Stimulated activated CD8-positive, alpha-beta memory T cell treated with anti-CD3 and anti-CD28 coated beads, Interleukin-4, amount 100 ng/mL, for 1 hour (primary cell): ENCODE results near the gene SENP1.
"Not testable (repeated sequence)": the region's sequence is repeated elsewhere in the genome, so short reads cannot be mapped to it uniquely, and the experiment has no call there.

ENCODE experiments used
- DNase-seq, 2 donors: peaks; one replicate each; pipeline ENCODE4 v3.0.0-alpha.2; 2020; ENCODE audit warnings: low read depth in 2 of 2, low spot score in 1 of 2

Gene SENP1

GRCh38 chr12:48105867-48106680 lies at the start of gene SENP1:
TSS of gene SENP1 (minus strand) at chr12:48106079. CDS start at chr12:48101472, 4,607 bp downstream.
- DNase-seq: peak; percentile 76 to 77

GRCh38 chr12:48151103-48151771 lies 45.4 kb upstream of the SENP1 start:
- DNase-seq: no peak

- DNase-seq: no peak
These were observed 40.1 kb upstream of the SENP1 start for GRCh38 chr12:48145981-48146380.

GRCh38 chr12:48143898-48144297 lies 38.0 kb upstream of the SENP1 start:
- no peak for DNase-seq

- DNase-seq: no peak
These were observed 37.2 kb upstream of the SENP1 start for GRCh38 chr12:48142818-48143674.

GRCh38 chr12:48135027-48135426 lies 29.1 kb upstream of the SENP1 start:
- DNase-seq: no peak

GRCh38 chr12:48132826-48133225 lies 26.9 kb upstream of the SENP1 start:
- DNase-seq: no peak

- DNase-seq: no peak
These were observed 25.6 kb upstream of the SENP1 start for GRCh38 chr12:48131517-48131916.

GRCh38 chr12:48129376-48129775 lies 23.5 kb upstream of the SENP1 start:
- no peak for DNase-seq

- DNase-seq: no peak
These were observed 22.9 kb upstream of the SENP1 start for GRCh38 chr12:48128800-48129199.

- DNase-seq: no peak
These were observed 21.2 kb upstream of the SENP1 start for GRCh38 chr12:48126953-48127630.

- DNase-seq: no peak
These were observed 20.1 kb upstream of the SENP1 start for GRCh38 chr12:48125985-48126384.

GRCh38 chr12:48125542-48125941 lies 19.7 kb upstream of the SENP1 start:
- DNase-seq: not testable (repeated sequence)

- no peak for DNase-seq
These were observed 17.3 kb upstream of the SENP1 start for GRCh38 chr12:48123169-48123568.

- no peak for DNase-seq
These were observed 16.4 kb upstream of the SENP1 start for GRCh38 chr12:48122065-48122834.

GRCh38 chr12:48121522-48121921 lies 15.6 kb upstream of the SENP1 start:
- no peak for DNase-seq

- DNase-seq: no peak
These were observed 13.9 kb upstream of the SENP1 start for GRCh38 chr12:48119834-48120195.

GRCh38 chr12:48119078-48119833 lies 13.4 kb upstream of the SENP1 start, which contains the start of gene PFKM:
TSS of gene PFKM (plus strand) at chr12:48119364. CDS start at chr12:48122775, 3,411 bp downstream.
- DNase-seq: peak in 1 of 2 donors; percentile 16

GRCh38 chr12:48118284-48118871 lies 12.5 kb upstream of the SENP1 start:
- DNase-seq: no peak
